Putamen (tissue), 1 donor: ENCODE data around the gene ANO3.

Experiments
- DNase-seq: peaks from one replicate; pipeline ENCODE4 v3.0.0-alpha.2; 2016; ENCODE audit warnings: low spot score

Gene ANO3

DNA sequence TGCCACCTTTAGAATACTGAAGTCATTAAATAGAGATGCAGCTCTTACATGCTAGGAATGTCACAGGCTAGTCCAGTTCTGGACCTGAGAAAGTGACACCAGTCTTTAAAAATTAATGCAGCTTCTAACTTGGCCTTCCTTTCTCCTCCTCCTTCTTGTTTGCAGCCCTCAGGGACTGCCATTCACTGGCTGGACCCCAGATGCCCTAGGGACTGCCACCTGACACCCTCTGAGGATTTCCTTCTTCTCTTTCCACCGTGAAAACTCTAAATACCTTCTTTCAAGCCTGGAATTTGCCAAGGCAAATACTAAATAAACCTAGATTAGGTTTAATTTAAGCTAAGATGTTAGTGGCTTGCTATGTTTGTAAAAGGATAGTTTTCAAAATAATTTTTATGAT, 161.7 kb downstream of the ANO3 start:
- DNase-seq = no peak

DNA sequence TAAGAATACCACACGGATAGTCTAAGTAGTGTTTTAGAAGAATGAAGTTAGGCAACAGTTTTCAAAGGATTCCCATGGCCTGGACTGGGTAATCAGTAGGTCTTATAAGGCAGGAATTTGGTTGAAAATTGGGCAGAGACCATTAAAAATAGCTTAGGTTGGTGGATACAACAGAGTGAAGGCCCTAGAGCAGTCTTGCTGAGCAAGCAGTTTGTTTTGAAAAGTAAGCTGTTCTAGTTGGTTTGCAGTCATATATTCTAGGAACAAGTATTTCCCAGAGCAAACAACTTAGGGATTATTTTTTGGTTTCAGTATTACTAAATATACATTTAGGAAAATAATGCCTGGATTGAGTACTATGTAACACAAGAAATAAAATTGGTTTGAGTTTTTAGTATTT, 175.3 kb downstream of the ANO3 start:
- no peak for DNase-seq

DNA sequence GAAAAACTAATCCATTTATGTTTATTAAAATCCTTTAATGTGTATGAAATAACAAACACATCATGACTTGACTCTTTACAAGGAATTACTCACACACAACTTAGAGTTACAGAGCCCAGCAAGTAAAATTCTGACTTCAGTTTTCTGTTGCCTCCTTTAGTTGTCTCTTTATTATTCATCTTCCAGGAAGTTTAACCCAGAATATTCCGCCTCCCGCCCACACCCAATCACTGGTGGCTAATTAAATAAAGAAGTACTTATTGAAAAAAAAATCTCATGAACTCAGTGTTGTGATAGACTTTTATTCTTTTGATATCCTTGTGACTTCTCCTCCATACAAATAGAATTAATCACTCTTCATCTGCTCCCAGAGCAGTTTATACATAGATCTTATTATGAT, 178.2 kb downstream of the ANO3 start:
- no peak for DNase-seq

DNA sequence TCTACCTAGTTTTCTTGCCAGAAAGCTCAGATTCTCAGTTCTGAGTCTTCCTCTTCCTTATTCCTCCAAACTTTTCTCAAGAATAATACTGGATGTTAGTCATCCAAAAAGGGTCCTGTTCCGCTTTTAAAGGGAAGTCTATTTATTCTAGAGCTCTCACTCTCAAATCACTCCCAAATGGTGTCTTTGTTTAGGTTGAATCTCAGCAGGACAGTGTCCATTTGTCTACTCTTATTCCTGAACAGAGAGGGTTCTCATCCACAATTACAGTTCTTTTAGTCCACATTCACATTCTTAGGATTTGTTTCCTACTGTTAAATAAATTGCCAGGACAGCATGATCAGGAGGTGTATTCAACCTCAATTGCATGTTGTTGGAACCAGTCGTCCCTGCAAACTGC, 178.8 kb downstream of the ANO3 start:
- DNase-seq = no peak

DNA sequence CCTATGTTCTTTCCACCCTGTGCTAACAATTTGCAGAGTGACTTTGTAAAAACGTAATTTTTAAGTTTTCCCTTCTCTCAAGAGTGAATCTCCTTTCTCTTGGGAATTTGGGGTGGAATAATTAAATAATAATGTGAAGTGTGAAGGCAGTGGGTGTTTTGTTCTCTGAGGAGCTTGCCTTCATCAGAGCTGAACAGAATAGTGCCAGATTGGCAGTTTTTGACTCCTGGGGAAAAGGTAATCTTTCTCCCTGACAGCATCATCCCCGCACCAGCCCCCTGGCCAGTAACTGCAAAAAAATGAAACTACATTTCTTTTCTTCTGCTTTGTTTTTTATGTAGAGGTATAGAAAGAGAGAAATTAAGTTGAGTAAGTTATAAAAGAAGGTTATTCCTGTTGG, 180.3 kb downstream of the ANO3 start:
- DNase-seq = peak; percentile 75

DNA sequence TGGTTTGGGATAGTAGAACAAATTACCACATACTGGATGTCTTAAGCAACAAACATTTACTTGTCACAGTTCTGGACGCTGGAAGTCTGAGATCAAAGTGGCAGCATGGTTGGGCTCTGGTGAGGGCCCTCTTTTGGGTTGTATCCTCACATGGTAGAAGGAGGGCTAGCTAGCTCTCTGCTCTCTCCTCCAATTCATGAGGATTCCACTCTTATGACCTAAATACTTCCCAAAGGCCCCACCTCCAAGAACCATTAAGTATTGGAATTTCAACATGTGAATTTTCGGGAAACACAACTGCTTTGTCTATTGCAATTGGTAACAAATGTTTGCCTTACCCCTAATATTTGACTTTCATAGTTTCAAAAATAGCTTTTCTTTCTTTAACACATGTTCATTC, 187.5 kb downstream of the ANO3 start:
- no peak for DNase-seq

DNA sequence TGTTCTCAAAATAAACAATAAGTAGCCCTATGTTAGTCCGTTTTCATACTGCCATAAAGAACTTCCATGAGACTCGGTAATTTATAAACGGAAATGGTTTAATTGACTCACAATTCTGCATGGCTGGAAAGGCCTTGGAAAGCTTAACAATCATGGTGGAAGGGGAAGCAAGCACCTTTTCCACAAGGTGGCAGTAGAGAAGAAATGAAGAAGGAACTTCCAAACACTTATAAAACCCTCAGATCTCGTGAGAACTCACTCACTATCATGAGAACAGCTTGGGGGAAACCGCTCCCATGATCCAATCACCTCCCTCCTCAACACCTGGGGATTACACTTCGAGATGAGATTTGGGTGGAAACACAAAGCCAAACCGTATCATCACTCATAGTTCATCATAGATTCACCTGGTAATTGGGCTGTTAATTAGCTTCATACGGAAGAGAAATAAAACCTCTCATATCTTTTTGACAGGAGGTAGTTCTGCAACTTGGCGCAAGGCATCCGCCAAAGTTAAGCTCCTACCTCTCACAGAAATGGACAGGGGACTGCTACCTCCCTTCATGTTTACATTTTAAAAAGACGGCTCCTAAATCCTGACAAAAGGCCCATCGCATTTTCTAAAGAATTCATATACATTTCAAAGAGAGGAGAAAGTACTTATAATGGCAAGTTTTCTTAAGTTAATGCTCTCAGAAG, 191.1 kb downstream of the ANO3 start:
- DNase-seq = no peak

DNA sequence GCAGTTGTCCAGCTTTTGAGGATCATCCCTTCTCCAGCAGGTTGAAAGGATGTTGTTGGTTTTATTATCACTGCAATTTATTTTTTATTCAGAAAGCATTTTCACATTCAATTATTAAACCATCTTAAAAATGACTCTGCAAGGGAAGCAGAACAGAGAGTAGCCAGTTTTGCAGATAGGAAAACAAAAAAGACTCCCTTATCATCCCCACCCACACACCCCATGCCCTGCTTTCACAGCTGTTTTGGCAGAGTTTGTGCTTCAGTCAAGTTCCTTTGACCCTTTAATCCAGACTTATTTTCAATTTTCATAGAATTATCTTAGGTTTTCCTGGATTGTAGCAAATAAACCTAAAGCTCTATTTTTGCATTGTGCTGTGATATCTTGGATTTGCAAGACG, 195.8 kb downstream of the ANO3 start:
- DNase-seq = no peak

DNA sequence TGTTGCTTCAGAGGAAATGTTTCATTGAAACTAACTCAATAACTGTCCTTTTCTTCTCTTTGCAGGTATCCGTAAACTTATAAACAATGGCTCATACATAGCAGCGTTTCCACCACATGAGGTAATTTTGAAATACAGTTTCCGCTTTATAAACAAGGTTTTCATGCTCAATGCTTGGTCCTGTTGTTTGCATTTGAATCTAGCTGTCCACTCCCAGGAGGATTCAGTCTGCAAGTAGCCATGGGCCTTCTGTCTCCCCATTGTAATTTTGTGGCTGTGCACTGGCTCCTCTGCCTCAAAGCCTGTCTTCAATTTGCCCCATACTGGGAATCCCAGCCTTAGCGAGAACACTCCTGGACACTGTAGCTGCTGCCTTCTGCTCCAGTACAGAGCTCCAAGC, 205.4 kb downstream of the ANO3 start:
- DNase-seq = no peak

DNA sequence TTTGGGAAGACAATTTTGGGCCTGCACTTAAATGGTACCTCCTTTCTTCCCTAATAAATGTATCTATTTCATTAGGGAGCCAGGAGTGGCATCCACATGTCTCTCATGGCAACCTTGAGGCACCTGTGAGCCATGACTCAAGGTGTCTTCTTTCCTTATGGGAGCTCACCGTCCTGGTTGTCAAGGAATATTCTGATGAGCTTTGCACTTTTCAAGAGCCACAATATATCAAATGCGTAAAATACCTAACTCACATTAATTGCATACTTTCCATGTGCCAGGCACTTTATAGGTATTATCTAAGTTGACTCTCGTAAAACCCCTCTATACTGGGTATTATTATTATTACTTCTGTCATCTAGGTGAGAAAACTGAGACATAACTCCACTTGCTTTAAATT, 207.6 kb downstream of the ANO3 start:
- DNase-seq = no peak

DNA sequence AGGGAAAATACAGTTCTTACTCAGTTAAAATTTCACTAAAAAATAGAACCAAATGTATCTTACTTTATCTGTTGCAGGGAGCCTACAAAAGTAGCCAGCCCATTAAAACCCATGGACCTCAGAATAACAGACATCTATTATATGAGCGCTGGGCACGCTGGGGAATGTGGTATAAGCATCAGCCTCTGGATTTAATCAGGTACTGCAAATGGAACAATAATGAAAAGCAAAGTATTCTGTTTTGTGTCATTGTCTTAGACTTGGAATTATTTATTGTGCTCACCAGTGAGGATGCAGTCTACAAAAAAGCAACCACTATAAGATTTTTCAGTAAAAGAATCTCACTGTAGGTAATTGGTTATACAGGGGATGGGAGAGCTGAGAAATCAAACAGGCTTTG, 209.9 kb downstream of the ANO3 start:
- DNase-seq = no peak

DNA sequence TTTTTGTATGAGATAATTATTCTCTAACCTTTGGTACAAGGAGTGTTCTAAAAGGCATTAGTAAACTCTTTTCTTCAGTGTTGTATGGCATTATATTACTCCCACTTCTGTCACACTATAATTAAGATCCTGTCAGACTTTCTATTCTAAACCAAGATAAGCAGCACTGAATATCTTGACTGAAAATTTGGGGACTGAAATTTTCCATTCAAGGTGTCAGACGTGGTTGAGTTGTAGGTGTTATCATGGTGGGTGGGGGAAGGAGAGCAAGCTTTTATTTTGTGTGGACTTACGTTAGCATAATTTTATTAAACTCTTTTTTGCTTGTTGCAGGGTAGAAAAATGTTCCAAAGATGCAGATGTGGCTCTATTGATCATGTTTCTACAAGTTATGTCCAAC, 217.2 kb downstream of the ANO3 start:
- peak; percentile 67 for DNase-seq

DNA sequence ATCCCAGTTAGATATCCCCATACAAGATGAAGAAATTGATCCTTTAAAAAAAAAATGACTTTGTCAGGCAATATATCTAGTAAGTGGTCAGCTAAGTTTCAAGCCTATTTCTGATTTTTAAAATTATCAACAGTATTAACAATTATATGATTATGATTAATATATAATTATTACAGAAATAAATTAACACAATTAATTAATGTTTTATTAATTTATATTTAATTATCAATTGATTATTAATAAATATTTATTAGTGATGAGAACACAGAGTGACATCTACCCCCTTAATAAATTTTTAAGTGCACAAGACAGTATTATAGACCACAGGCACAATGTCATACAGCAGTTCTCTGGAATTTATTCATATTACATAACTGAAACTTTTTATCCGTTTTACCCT, 218.1 kb downstream of the ANO3 start:
- no peak for DNase-seq

DNA sequence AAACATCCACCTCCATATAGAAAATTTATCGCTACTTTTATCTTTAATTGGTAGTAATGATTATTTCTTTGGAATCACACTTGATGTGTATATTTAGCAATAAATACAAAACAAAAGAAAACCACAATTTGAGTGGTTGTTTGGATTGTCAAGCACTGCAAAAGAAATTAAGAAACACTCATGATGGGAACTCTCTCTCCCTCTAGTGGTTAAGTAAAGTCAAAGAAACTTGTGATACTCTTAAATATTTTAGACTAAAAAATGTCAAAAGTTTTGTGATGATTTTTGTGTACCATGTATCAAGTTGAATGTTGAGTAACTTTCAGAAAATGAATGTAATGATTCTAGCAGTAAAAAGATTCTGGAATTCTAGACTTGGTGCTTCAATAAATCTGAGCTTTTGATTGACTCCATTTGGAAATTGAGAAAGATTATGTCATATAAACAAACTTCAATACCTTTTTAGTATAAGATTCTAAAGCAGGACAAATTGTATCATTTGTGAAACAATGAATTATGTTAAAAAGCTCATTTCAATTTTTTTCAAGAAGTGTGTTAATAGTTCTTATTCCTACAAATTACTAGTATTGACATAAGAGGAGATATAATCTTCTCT, 219.4 kb downstream of the ANO3 start:
- no peak for DNase-seq

DNA sequence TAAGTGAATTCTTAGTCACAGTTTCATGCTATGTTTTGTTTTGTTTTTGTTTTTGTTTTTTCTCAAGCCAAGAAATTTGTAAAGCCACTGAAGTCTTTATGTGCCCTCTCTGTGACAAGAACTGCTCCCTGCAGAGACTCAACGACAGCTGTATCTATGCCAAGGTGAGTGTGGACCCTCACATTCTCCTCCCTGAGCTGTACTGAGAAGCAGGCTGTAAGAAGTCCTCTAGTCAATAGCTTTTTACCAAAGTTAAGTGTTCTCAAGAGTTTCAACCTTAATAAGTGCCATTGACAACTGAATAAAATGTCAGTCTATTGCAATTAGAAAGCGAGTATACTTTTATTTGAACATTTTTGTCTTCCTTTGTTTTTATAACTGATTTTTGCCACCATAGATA, 221.3 kb downstream of the ANO3 start:
- no peak for DNase-seq

DNA sequence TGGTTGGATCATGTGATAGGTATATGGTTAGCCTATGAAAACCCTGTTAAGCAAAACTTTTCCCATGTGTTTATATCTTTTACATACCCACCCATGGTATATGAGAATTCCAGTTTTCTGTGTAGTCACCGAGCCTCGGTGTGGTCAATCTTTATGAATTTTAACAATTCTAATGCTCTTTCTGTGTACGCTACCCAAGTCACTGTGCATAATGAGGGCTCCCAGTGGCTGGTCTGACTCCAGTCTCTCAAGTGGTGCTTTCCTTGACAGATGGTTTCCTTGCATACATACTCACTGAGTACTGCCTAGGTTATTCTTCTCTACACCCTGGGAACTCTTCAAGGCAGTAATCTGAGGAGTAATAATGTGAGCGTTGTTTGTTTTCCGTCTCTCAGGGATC, 222.5 kb downstream of the ANO3 start:
- DNase-seq = no peak

DNA sequence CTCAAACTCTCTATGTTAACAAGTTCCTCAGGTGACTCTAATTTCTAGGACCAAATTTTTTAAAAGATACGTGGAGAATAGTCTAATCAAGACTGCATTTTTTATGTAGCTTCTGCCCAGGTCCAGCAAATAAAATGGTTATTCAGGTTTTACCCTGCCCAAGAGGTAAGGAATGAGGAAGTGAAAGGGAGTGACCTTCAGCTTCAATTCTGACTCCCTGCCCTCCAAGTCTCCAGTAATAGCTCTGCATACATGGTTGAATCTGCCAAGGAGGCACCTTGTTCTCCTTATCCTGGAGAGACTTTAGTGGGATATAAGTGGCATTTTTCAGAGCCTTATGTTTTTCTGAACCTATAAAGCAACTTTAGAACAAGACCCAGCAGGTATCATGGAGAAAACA, 224.7 kb downstream of the ANO3 start:
- DNase-seq = no peak

DNA sequence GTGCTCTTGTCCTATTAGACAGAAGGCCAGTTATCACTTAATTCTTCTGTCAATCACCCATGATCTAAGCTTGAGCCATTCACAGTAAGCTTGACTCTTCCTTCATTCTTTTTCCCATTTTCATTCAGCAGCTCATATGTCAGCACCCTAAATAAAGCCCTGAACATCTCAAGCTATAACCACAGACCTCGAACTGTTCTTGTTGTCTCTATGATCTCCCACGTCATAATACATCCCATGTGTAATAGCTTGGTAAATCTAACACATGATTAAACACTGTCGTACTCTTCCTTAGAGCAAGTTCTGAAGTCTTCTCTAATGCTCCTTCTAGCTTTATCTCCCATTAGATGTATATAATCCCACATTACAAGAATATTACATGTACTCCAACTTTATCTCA, 225.7 kb downstream of the ANO3 start:
- no peak for DNase-seq

DNA sequence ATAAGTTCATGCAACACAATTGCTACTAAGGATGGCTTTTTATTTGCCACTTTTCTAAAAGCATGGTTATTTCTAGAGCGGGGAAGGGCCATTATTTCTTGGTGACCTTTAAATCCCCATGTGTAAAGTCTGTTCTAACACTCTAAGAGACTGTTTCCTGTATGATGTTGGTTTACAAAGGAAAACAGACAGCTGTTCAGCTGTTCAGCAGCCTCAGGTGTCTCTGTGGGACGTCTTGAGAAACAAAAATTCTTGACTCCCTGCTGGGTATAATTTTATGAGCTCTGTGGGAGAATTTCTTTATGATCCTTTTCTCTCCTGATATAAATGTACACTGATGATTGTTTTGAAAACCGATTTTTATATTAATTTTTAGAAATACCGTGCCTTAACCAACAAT, 226.3 kb downstream of the ANO3 start:
- no peak for DNase-seq

DNA sequence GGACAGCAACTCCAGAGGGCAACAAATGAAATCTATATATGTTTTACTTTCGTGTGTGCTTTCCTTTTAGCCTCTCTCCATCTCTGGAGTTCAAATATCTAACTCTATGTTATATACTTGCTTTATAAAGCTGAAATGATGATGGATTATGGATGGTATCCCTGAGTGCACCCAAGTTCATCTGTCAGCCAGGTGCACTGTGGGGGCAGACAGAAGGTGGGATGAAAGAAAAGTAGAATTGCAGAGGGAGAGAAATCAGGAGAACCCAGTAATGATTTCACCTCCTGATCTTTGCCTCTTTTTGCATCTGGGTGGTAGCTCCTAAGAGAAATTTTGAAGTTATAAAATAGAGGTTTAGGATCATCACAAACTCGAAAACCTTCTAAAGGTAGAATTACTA, 237.7 kb downstream of the ANO3 start:
- peak; percentile 72 for DNase-seq

DNA sequence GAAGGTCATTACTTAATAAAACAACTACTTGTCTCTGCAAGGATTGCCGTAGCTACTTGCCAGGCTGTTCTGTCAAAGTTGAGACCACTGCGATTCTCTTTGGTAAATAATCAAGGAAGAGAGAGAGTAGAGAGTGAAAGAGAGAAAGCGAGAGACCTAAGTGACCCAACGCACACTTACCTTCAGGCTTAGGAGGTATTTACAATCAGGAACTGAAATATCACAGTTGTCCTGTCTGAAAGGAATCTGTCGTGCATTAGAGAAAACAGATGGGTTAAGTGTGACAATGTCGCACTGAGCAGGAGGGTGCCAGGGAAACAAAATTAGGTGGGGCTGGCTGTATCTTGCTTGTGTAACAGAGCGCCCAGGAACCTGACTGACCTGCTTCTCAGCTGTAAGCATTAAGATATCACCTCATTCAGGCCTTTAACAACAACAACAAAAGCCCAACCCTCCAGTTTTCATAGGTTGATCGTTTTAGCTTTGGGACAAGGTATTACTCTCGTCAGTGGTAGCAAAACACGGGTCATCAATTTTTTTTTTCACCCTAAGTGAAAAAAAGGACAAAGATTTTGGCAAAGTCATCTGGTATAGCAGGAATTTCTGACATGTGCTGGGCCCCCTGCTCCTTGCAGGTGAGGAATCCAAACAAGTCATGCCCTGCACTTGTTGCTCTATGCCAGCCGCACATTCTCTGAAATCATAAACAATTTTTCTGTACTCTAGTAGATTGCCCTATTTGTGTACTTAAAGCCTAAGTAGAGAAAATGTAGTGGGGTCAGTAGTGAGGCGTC, 240.1 kb downstream of the ANO3 start, which contains the start of gene MUC15:
TSS of gene MUC15 (minus strand) at position 403 of the 794 bp plus-strand sequence. CDS start 5,169 bp downstream, outside the sequence.
- no peak for DNase-seq

DNA sequence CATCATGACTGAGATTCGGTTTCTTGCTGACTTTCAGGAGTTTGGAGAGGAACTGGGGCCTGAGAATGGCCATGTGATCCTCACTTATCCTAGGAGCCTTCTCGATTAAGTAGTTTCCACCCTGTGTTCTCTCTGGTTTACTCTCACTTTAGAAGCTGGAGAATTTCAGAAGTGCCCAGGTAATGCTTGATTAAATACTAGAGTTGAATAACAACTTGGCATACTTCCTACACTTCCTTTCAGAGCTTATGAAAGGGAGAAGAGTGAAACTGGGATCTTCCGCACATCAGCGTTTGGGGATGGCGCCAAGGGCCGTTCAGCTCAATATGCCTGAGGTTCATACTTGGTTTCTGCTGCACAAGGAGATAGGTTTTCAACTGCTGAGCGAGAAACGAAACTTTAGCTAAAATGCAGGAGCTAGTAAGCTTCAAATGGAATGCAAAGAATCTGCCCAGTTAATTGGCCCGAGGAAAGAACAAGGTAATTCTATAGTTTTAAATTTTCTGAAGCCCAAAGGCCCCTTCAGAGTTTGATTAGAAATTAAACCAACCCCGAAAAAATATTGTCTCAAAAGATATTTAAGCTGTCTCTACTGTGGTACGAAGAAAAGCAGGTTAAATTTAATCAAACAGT, 241.0 kb downstream of the ANO3 start:
- DNase-seq = no peak

DNA sequence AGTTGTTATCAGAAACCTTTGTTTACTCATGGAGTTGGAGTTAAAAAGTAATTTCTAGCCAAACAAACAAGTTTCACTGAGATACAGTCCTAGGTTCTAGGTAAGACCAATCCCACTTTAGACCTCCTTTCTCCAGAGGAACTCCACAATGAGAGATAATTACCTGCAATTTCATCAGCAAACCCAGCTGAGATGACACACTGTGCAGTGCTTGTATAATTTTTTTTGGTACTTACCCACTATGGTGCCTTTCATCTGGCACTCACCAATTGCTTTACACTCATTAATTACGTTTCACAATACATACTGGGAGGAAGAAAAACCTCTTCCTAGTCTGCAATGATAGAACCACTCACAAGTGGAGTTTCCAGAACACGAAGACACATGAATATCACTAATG, 242.0 kb downstream of the ANO3 start:
- DNase-seq = no peak
